Endothelial cell (in vitro differentiated cells): ENCODE measurements around the gene PDE3A. TPM values are rescaled to one million over a fixed set of nuclear protein-coding genes. Genes with fewer than 3 reads are reported as not detected.

Source experiments
- DNase-seq: peaks from one replicate; pipeline ENCODE4 v3.0.0; 2021; ENCODE audit warnings: low spot score
- H3K27ac Mint-ChIP-seq: one replicate; pipeline ENCODE4 v1.8.0; 2021; ENCODE audit warnings: mixed read lengths, inconsistent platforms; ENCODE audit not compliant: unreplicated experiment
- H3K27me3 Mint-ChIP-seq: one replicate; pipeline ENCODE4 v1.8.0; 2021; ENCODE audit warnings: mild to moderate bottlenecking, moderate library complexity, mixed read lengths, inconsistent platforms; ENCODE audit not compliant: unreplicated experiment
- H3K36me3 Mint-ChIP-seq: one replicate; pipeline ENCODE4 v1.8.0; 2021; ENCODE audit warnings: mild to moderate bottlenecking, low read depth, mixed read lengths, inconsistent platforms; ENCODE audit not compliant: unreplicated experiment
- H3K4me1 Mint-ChIP-seq: one replicate; pipeline ENCODE4 v1.8.0; 2021; ENCODE audit warnings: mild to moderate bottlenecking, mixed read lengths, inconsistent platforms; ENCODE audit not compliant: unreplicated experiment
- H3K4me3 Mint-ChIP-seq: one replicate; pipeline ENCODE4 v1.8.0; 2021; ENCODE audit warnings: mild to moderate bottlenecking, mixed read lengths, inconsistent platforms; ENCODE audit not compliant: unreplicated experiment
- H3K9me3 Mint-ChIP-seq: one replicate; pipeline ENCODE4 v1.8.0; 2021; ENCODE audit warnings: mixed read lengths, inconsistent platforms; ENCODE audit not compliant: unreplicated experiment
- CTCF ChIP-seq: fragments of 200-600 bp; sonication (generic); IDR thresholded peaks from one replicate; pipeline ENCODE4 v1.5.0; 2021; ENCODE audit warnings: antibody characterized with exemption; ENCODE audit not compliant: unreplicated experiment
- total RNA-seq: library from RNA; stranded (reverse); fragmentation: NEBNext Ultra II Directional; extraction: Animal tissue kit (Norgen Biotek cat#: 25700); gene quantifications from one replicate; pipeline ENCODE4 v1.2.1, GENCODE V29; 2021; ENCODE audit not compliant: unreplicated experiment

The PDE3A gene
- total RNA-seq, 1 donor from 2014 or later, result 0.97 TPM

- Mint-ChIP-seq H3K4me3 (no peak overlapping the region), H3K9me3 (no peaks in the 10 kb centered on the region), H3K27ac (no peak overlapping the region), H3K36me3 (no peaks in the 10 kb centered on the region), H3K4me1 (peaks cover 4% of the 10 kb centered on the region), H3K27me3 (peaks cover 2% of the 10 kb centered on the region)
- no peak for DNase-seq
- no peak for TF ChIP-seq CTCF
Observed at GRCh38 chr12:20367583-20368113, 689 bp upstream of the PDE3A start.

GRCh38 chr12:20368651-20369304 is 441 bp downstream of the PDE3A start:
- peaks cover 4% of the 10 kb centered on the region for H3K4me1 Mint-ChIP-seq

GRCh38 chr12:20369305-20370013 is 1.1 kb downstream of the PDE3A start:
- H3K9me3 Mint-ChIP-seq, result no peaks in the 10 kb centered on the region
- TF ChIP-seq CTCF, result no peak
- H3K27ac Mint-ChIP-seq, result no peak overlapping the region
- H3K4me3 Mint-ChIP-seq, result peak overlapping the region; percentile 94
- no peaks in the 10 kb centered on the region for H3K36me3 Mint-ChIP-seq
- H3K4me1 Mint-ChIP-seq, result peaks cover 4% of the 10 kb centered on the region
- peak; percentile 63 for DNase-seq
- H3K27me3 Mint-ChIP-seq, result peaks cover 2% of the 10 kb centered on the region

More at GRCh38 chr12:20368651-20369304, 441 bp downstream of the PDE3A start:
- Mint-ChIP-seq H3K27ac (no peak overlapping the region), H3K9me3 (no peaks in the 10 kb centered on the region), H3K4me3 (peak overlapping the region; percentile 94), H3K36me3 (no peaks in the 10 kb centered on the region), H3K27me3 (peaks cover 2% of the 10 kb centered on the region)
- no peak for TF ChIP-seq CTCF
- DNase-seq, result peak; percentile 44

GRCh38 chr12:20370014-20370386 is 1.7 kb downstream of the PDE3A start:
- peak; percentile 10 for DNase-seq
- H3K27me3 Mint-ChIP-seq, result peaks cover 1% of the 10 kb centered on the region
- no peak for TF ChIP-seq CTCF
- no peaks in the 10 kb centered on the region for H3K9me3 Mint-ChIP-seq
- peak overlapping the region; percentile 6 for H3K27ac Mint-ChIP-seq
- H3K4me1 Mint-ChIP-seq, result peaks cover 4% of the 10 kb centered on the region
- H3K4me3 Mint-ChIP-seq, result peak overlapping the region; percentile 94
- no peaks in the 10 kb centered on the region for H3K36me3 Mint-ChIP-seq
